H9 (cell line): ENCODE measurements around the gene SLC38A1. TPM values are rescaled to one million over a fixed set of nuclear protein-coding genes. Genes with fewer than 3 reads are reported as not detected.

Experiments used
- DNase-seq: peaks from one replicate; pipeline ENCODE4 v3.0.0-alpha.2; 2017
- H2AFZ ChIP-seq: one replicate; pipeline ENCODE4 v1.6.1; 2013; ENCODE audit warnings: mild to moderate bottlenecking, low read length, control low read depth, moderate library complexity
- H2AK5ac ChIP-seq: 2 replicates; pipeline ENCODE4 v1.6.1; 2013; ENCODE audit warnings: low read length, control low read depth, mixed read lengths; ENCODE audit not compliant: insufficient read length
- H2BK120ac ChIP-seq: one replicate; pipeline ENCODE4 v1.6.1; 2013; ENCODE audit warnings: low read depth, mild to moderate bottlenecking, low read length, control low read depth, inconsistent platforms; ENCODE audit not compliant: poor library complexity, severe bottlenecking
- H2BK12ac ChIP-seq: 2 replicates; pipeline ENCODE4 v1.6.1; 2013; ENCODE audit warnings: low read length, control low read depth, mixed read lengths, low read depth; ENCODE audit not compliant: insufficient read length
- H2BK15ac ChIP-seq: 2 replicates; pipeline ENCODE4 v1.6.1; 2013; ENCODE audit warnings: low read depth, low read length, control low read depth
- H2BK20ac ChIP-seq: one replicate; pipeline ENCODE4 v1.6.1; 2013; ENCODE audit warnings: low read depth, mild to moderate bottlenecking, low read length, control low read depth, inconsistent platforms; ENCODE audit not compliant: poor library complexity, severe bottlenecking
- H2BK5ac ChIP-seq: 2 replicates; pipeline ENCODE4 v1.6.1; 2013; ENCODE audit warnings: low read length, control low read depth, mixed read lengths; ENCODE audit not compliant: insufficient read length
- H3K14ac ChIP-seq: 2 replicates; pipeline ENCODE4 v1.6.1; 2013; ENCODE audit warnings: low read length, control low read depth; ENCODE audit not compliant: insufficient read depth
- H3K18ac ChIP-seq: 2 replicates; pipeline ENCODE4 v1.6.1; 2013; ENCODE audit warnings: low read depth, mild to moderate bottlenecking, mixed read lengths, low read length, control low read depth; ENCODE audit not compliant: insufficient read length
- H3K23ac ChIP-seq: 2 replicates; pipeline ENCODE4 v1.6.1; 2013; ENCODE audit warnings: low read length, control low read depth, mixed read lengths, low read depth; ENCODE audit not compliant: insufficient read length
- H3K23me2 ChIP-seq: 2 replicates; pipeline ENCODE4 v1.6.1; 2013; ENCODE audit warnings: low read depth, mild to moderate bottlenecking, mixed read lengths, low read length, control low read depth; ENCODE audit not compliant: insufficient read length, poor library complexity, severe bottlenecking
- H3K27ac ChIP-seq: 2 replicates; pipeline ENCODE4 v1.5.1; 2013; ENCODE audit warnings: low read length, control low read depth, mixed read lengths, low read depth; ENCODE audit not compliant: insufficient read length
- H3K27me3 ChIP-seq: 2 replicates; pipeline ENCODE4 v1.6.1; 2013; ENCODE audit warnings: low read length, control low read depth, inconsistent platforms; ENCODE audit not compliant: insufficient read depth
- H3K4ac ChIP-seq: 2 replicates; pipeline ENCODE4 v1.6.1; 2013; ENCODE audit warnings: low read depth, mild to moderate bottlenecking, control low read depth, inconsistent platforms, low read length, moderate library complexity
- H3K4me1 ChIP-seq: 2 replicates; pipeline ENCODE4 v1.6.1; 2013; ENCODE audit warnings: low read length, control low read depth, inconsistent platforms; ENCODE audit not compliant: insufficient read depth
- H3K4me2 ChIP-seq: 2 replicates; pipeline ENCODE4 v1.6.1; 2013; ENCODE audit warnings: low read length, control low read depth, mixed read lengths; ENCODE audit not compliant: insufficient read length, insufficient read depth
- H3K56ac ChIP-seq: 2 replicates; pipeline ENCODE4 v1.6.1; 2013; ENCODE audit warnings: low read depth, mild to moderate bottlenecking, mixed read lengths, low read length, control low read depth; ENCODE audit not compliant: insufficient read length
- H3K79me1 ChIP-seq: 2 replicates; pipeline ENCODE4 v1.6.1; 2013; ENCODE audit warnings: low read depth, mild to moderate bottlenecking, moderate library complexity, low read length, control low read depth, inconsistent platforms; ENCODE audit not compliant: insufficient read depth, poor library complexity, severe bottlenecking
- H3K79me2 ChIP-seq: 2 replicates; pipeline ENCODE4 v1.6.1; 2013; ENCODE audit warnings: low read length, control low read depth, inconsistent platforms; ENCODE audit not compliant: insufficient read depth
- H3K9ac ChIP-seq: 2 replicates; pipeline ENCODE4 v1.6.1; 2013; ENCODE audit warnings: low read length, control low read depth, mixed read lengths; ENCODE audit not compliant: insufficient read length; ENCODE audit errors: extremely low read depth
- H3K9me3 ChIP-seq: one replicate; pipeline ENCODE4 v1.6.1; 2013; ENCODE audit warnings: low read depth, low read length, inconsistent platforms; ENCODE audit not compliant: control insufficient read depth
- H3T11ph ChIP-seq: one replicate; pipeline ENCODE4 v1.6.1; 2013; ENCODE audit warnings: mild to moderate bottlenecking, low read length, control low read depth, inconsistent platforms
- H4K20me1 ChIP-seq: one replicate; pipeline ENCODE4 v1.6.1; 2013; ENCODE audit not compliant: control insufficient read depth, insufficient read length, insufficient read depth
- H4K5ac ChIP-seq: 2 replicates; pipeline ENCODE4 v1.6.1; 2013; ENCODE audit warnings: low read depth, mild to moderate bottlenecking, mixed read lengths, low read length, control low read depth; ENCODE audit not compliant: insufficient read length
- H4K8ac ChIP-seq: replicated peaks from 2 replicates; pipeline ENCODE4 v1.6.1; 2013; ENCODE audit warnings: low read length, control low read depth, mixed read lengths, low read depth; ENCODE audit not compliant: insufficient read length
- H4K91ac ChIP-seq: 2 replicates; pipeline ENCODE4 v1.6.1; 2013; ENCODE audit warnings: low read depth, mild to moderate bottlenecking, moderate library complexity, mixed read lengths, low read length, control low read depth; ENCODE audit not compliant: insufficient read length
- H3K27ac Mint-ChIP-seq, 3 experiments: 2 replicates in 2 of 3; 3 replicates in 1 of 3; pipeline ENCODE4 v1.8.0; 2020 to 2021; ENCODE audit warnings: mixed read lengths in 3 of 3, mild to moderate bottlenecking in 1 of 3, moderate library complexity in 1 of 3
- H3K27me3 Mint-ChIP-seq: 2 replicates; pipeline ENCODE4 v1.8.0; 2021; ENCODE audit warnings: low read depth, mild to moderate bottlenecking, moderate library complexity, mixed read lengths
- H3K36me3 Mint-ChIP-seq, 3 experiments: 2 replicates in 2 of 3; 3 replicates in 1 of 3; pipeline ENCODE4 v1.8.0; 2020 to 2021; ENCODE audit warnings: low read depth in 3 of 3, mixed read lengths in 3 of 3; ENCODE audit not compliant: insufficient read depth in 1 of 3
- H3K4me1 Mint-ChIP-seq, 2 experiments: 2 replicates each; pipeline ENCODE4 v1.8.0; 2020; ENCODE audit warnings: mixed read lengths in 2 of 2
- H3K4me3 Mint-ChIP-seq, 2 experiments: 2 replicates in 1 of 2; 3 replicates in 1 of 2; pipeline ENCODE4 v1.8.0; 2020 to 2021; ENCODE audit warnings: mild to moderate bottlenecking in 2 of 2, mixed read lengths in 2 of 2, moderate library complexity in 1 of 2
- H3K9me3 Mint-ChIP-seq, 2 experiments: 2 replicates in 1 of 2; 3 replicates in 1 of 2; pipeline ENCODE4 v1.8.0; 2020; ENCODE audit warnings: mild to moderate bottlenecking in 2 of 2, mixed read lengths in 2 of 2, moderate library complexity in 1 of 2
- total RNA-seq: library from RNA; stranded (reverse); gene quantifications from 2 replicates; pipeline ENCODE4 v1.2.1, GENCODE V29; 2021
- TF ChIP-seq, protein P1 (sequence below): fragments of 200-600 bp; sonication (generic); conservative IDR thresholded peaks from 3 replicates; pipeline ENCODE4 v1.8.0; 2021; ENCODE audit warnings: antibody characterized with exemption, mild to moderate bottlenecking

SLC38A1 gene
- total RNA-seq, 1 experiment from 2014 or later, result 216 TPM

DNA sequence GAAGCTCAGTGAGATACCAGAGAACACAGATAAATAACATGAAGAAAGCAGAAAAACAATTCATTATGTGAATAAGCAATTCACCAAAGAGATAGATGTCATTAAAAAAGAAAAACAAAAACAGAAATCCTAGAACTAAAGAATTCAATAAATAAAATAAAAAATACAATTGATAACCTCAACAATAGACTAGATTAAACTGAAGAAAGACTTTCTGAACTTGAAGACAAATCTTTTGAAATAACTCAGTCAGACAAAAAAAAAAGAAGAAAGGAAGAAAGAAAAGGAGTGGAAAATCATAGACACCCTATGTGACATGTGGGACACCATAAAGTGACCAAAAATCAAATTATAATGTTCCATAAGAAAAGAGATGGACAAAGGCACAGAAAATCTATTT, 14.0 kb upstream of the SLC38A1 start:
- no peak overlapping the region for H2BK120ac ChIP-seq
- H3K23ac ChIP-seq, result no peak overlapping the region
- H3K9me3 ChIP-seq, result no peaks in the 10 kb centered on the region
- Mint-ChIP-seq H3K27me3 (peaks cover 5% of the 10 kb centered on the region; the same call in 1 of the 2 replicates), H3K4me3 (no peak overlapping the region), H3K9me3 (peaks cover 53 to 56% of the 10 kb centered on the region in 2 experiments), H3K27ac (no peak overlapping the region), H3K4me1 (peaks cover 2 to 4% of the 10 kb centered on the region in 2 experiments; a peak in 1 of 4 replicates), H3K36me3 (peaks cover 29 to 46% (median 34%) of the 10 kb centered on the region in 3 experiments)
- no peak overlapping the region for H4K5ac ChIP-seq
- H3K56ac ChIP-seq, result no peak overlapping the region
- no peak for DNase-seq
- no peaks in the 10 kb centered on the region for H3K79me1 ChIP-seq
- no peak overlapping the region for H2BK15ac ChIP-seq
- TF ChIP-seq, protein P1, sequence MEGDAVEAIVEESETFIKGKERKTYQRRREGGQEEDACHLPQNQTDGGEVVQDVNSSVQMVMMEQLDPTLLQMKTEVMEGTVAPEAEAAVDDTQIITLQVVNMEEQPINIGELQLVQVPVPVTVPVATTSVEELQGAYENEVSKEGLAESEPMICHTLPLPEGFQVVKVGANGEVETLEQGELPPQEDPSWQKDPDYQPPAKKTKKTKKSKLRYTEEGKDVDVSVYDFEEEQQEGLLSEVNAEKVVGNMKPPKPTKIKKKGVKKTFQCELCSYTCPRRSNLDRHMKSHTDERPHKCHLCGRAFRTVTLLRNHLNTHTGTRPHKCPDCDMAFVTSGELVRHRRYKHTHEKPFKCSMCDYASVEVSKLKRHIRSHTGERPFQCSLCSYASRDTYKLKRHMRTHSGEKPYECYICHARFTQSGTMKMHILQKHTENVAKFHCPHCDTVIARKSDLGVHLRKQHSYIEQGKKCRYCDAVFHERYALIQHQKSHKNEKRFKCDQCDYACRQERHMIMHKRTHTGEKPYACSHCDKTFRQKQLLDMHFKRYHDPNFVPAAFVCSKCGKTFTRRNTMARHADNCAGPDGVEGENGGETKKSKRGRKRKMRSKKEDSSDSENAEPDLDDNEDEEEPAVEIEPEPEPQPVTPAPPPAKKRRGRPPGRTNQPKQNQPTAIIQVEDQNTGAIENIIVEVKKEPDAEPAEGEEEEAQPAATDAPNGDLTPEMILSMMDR, result no peak
- H3K27ac ChIP-seq, result no peak overlapping the region
- no peak overlapping the region for H3K4me2 ChIP-seq
- H3K14ac ChIP-seq, result no peak overlapping the region
- no peaks in the 10 kb centered on the region for H4K20me1 ChIP-seq
- H3K4ac ChIP-seq, result no peak overlapping the region
- no peak overlapping the region for H2AK5ac ChIP-seq
- no peaks in the 10 kb centered on the region for H3K27me3 ChIP-seq
- no peak overlapping the region for H2BK12ac ChIP-seq
- no peak overlapping the region for H2BK5ac ChIP-seq
- no peaks in the 10 kb centered on the region for H3K4me1 ChIP-seq
- no peak overlapping the region for H2BK20ac ChIP-seq
- no peak overlapping the region for H3K18ac ChIP-seq
- H3K9ac ChIP-seq, result no peak overlapping the region
- H4K91ac ChIP-seq, result no peak overlapping the region
- H3T11ph ChIP-seq, result no peak overlapping the region
- no peak overlapping the region for H4K8ac ChIP-seq
- H3K79me2 ChIP-seq, result no peaks in the 10 kb centered on the region
- H2AFZ ChIP-seq, result no peak overlapping the region
- H3K23me2 ChIP-seq, result no peaks in the 10 kb centered on the region
